Activated CD8-positive, alpha-beta memory T cell treated with anti-CD3 and anti-CD28 coated beads, Interleukin-2, amount 50 U/mL, for 24 hours (primary cell): Measurements from ENCODE around the gene HID1.
A peak's percentile ranks its signal among the peaks of the same experiment; 100 is the strongest.
"Not testable (repeated sequence)": the region's sequence is repeated elsewhere in the genome, so short reads cannot be mapped to it uniquely, and the experiment has no call there.

Experiments
- DNase-seq: peaks from one replicate; pipeline ENCODE4 v3.0.0-alpha.2; 2020; ENCODE audit errors: extremely low read depth

HID1 gene

GRCh38 chr17:75001915-75002843, 29.6 kb upstream of the HID1 start:
- DNase-seq, result no peak

GRCh38 chr17:74999523-74999922, 27.0 kb upstream of the HID1 start:
- DNase-seq, result no peak

- DNase-seq, result no peak
Observed at GRCh38 chr17:74998783-74999182, 26.2 kb upstream of the HID1 start.

- DNase-seq, result no peak
Observed at GRCh38 chr17:74995847-74996246, 23.3 kb upstream of the HID1 start.

- no peak for DNase-seq
Observed at GRCh38 chr17:74994440-74994839, 21.9 kb upstream of the HID1 start.

- DNase-seq, result no peak
Observed at GRCh38 chr17:74992223-74992622, 19.7 kb upstream of the HID1 start.

GRCh38 chr17:74990581-74991105, 18.1 kb upstream of the HID1 start:
- no peak for DNase-seq

- DNase-seq, result no peak
Observed at GRCh38 chr17:74987909-74988711, 15.6 kb upstream of the HID1 start.

GRCh38 chr17:74987418-74987908, 14.9 kb upstream of the HID1 start, which contains the start of gene CDR2L:
Gene CDR2L, plus strand, starts transcription at chr17:74987632. Its CDS starts 412 bp downstream, at chr17:74988044.
- DNase-seq, result peak; percentile 68

GRCh38 chr17:74986206-74986576, 13.6 kb upstream of the HID1 start:
- no peak for DNase-seq

- DNase-seq, result not testable (repeated sequence)
Observed at GRCh38 chr17:74982663-74983313, 10.2 kb upstream of the HID1 start.

GRCh38 chr17:74981979-74982662, 9.6 kb upstream of the HID1 start:
- peak; percentile 26 for DNase-seq

GRCh38 chr17:74981318-74981978, 8.9 kb upstream of the HID1 start:
- DNase-seq, result no peak

GRCh38 chr17:74979408-74980146, 7.0 kb upstream of the HID1 start:
- DNase-seq, result no peak

GRCh38 chr17:74978240-74978639, 5.7 kb upstream of the HID1 start:
- DNase-seq, result no peak

GRCh38 chr17:74977802-74978201, 5.2 kb upstream of the HID1 start:
- no peak for DNase-seq

GRCh38 chr17:74975943-74976342, 3.4 kb upstream of the HID1 start:
- DNase-seq, result no peak

- no peak for DNase-seq
Observed at GRCh38 chr17:74972973-74973328, 392 bp upstream of the HID1 start.

GRCh38 chr17:74971842-74972106, 785 bp downstream of the HID1 start:
- DNase-seq, result no peak
